Measurements from ENCODE around the gene FMO5. TPM values are rescaled to one million over a fixed set of nuclear protein-coding genes. Genes with fewer than 3 reads are reported as not detected.
A peak's percentile ranks its signal among the peaks of the same experiment; 100 is the strongest.

Gene FMO5
- total and polyA plus RNA-seq, 2 of the 13 experiments (the other 11 are each of a cell fraction or from before 2014, with no cell fraction given), result 48.2 to 149 TPM

- no peak overlapping the region for H3K9ac ChIP-seq (ENCODE audit: insufficient read depth, low read depth, low read length)
- CTCF ChIA-PET (ENCODE audit: low intra/inter-chr PET ratio, low total read pairs), result no interaction called here
- FAIRE-seq (no peak), DNase-seq (ENCODE audit: low spot score) (no peak), ATAC-seq (no peak; the same call in 2 of the 3 replicates)
- peaks cover 10 to 51% of the 10 kb centered on the region in 2 experiments for H3K36me3 ChIP-seq (replicated peaks in 1 of 2; ENCODE audit: control insufficient read depth in 1 of 2, insufficient read depth in 2 of 2, low read length in 2 of 2)
- POLR2A ChIA-PET, result interaction anchor here (1.0 to 1.4 kb wide), 2 partner anchors 29 to 31 kb away, joined by 4 read pairs; no protein-coding TSS in a partner anchor
- TF ChIP-seq JUND (CRISPR knock-in tag; IDR thresholded peaks at IDR 0.05) (no peak), GPBP1L1 (CRISPR knock-in tag; IDR thresholded peaks at IDR 0.05) (no peak), SMARCE1 (IDR thresholded peaks at IDR 0.05; ENCODE audit: borderline replicate concordance) (no peak)
- 89% methylated on average over 6 of the region's 7 CpGs for WGBS (ENCODE audit: low lambda C conversion rate)
- no TSS peak for BruUV-seq (replicated peaks)
- no peaks in the 10 kb centered on the region for H3K27me3 ChIP-seq (ENCODE audit: control insufficient read depth in 1 of 2, insufficient read depth in 2 of 2, low read length in 2 of 2)
- peaks cover 10% of the 10 kb centered on the region for H3K79me2 ChIP-seq (ENCODE audit: insufficient read depth, low read length)
- in situ Hi-C loops (cut with HindIII; ENCODE audit: extremely low pct_ligation_motif_present, low pct_unique_long_range_greater_than_20kb) (no loop called here), intact Hi-C loops (cut with micrococcal nuclease; ENCODE audit: unreplicated experiment) (no loop called here)
- no peak overlapping the region for H2AFZ ChIP-seq (ENCODE audit: low read length)
- no peak overlapping the region for H3K27ac ChIP-seq (ENCODE audit: extremely low read length, insufficient read depth, low read length)
- H3K4me2 ChIP-seq (ENCODE audit: low read depth, low read length), result no peak overlapping the region
- no peaks in the 10 kb centered on the region for H3K9me3 ChIP-seq (ENCODE audit: low read length)
- H4K20me1 ChIP-seq (ENCODE audit: insufficient read depth, low read length), result no peaks in the 10 kb centered on the region; the same call in 1 of the 2 replicates
- no peak overlapping the region for H3K4me3 ChIP-seq (replicated peaks in 1 of 3; ENCODE audit: insufficient read depth in 1 of 3, low read depth in 2 of 3, low read length in 3 of 3)
- peaks cover 51% of the 10 kb centered on the region for H3K4me1 ChIP-seq (ENCODE audit: insufficient read depth, low read length)
These were observed 16.5 kb downstream of the FMO5 start for GRCh38 chr1:147208619-147209018.

GRCh38 chr1:147207192-147207591 is 17.9 kb downstream of the FMO5 start:
- Histone ChIP-seq H2AFZ (ENCODE audit: low read length) (no peak overlapping the region), H3K9me3 (ENCODE audit: low read length) (no peaks in the 10 kb centered on the region), H4K20me1 (ENCODE audit: insufficient read depth, low read length) (no peaks in the 10 kb centered on the region; the same call in 1 of the 2 replicates), H3K27ac (ENCODE audit: extremely low read length, insufficient read depth, low read length) (no peak overlapping the region), H3K4me2 (ENCODE audit: low read depth, low read length) (no peak overlapping the region), H3K36me3 (replicated peaks in 1 of 2; ENCODE audit: control insufficient read depth in 1 of 2, insufficient read depth in 2 of 2, low read length in 2 of 2) (peaks cover 10 to 44% of the 10 kb centered on the region in 2 experiments), H3K4me1 (ENCODE audit: insufficient read depth, low read length) (peaks cover 36% of the 10 kb centered on the region), H3K27me3 (ENCODE audit: control insufficient read depth in 1 of 2, insufficient read depth in 2 of 2, low read length in 2 of 2) (no peaks in the 10 kb centered on the region), H3K9ac (ENCODE audit: insufficient read depth, low read depth, low read length) (no peak overlapping the region), H3K4me3 (replicated peaks in 1 of 3; ENCODE audit: insufficient read depth in 1 of 3, low read depth in 2 of 3, low read length in 3 of 3) (no peak overlapping the region), H3K79me2 (ENCODE audit: insufficient read depth, low read length) (peaks cover 2% of the 10 kb centered on the region)
- DNase-seq (ENCODE audit: low spot score) (no peak), ATAC-seq (no peak), FAIRE-seq (no peak)
- WGBS (ENCODE audit: low lambda C conversion rate), result 97% methylated on average over 1 of the region's 1 CpG
- BruUV-seq (replicated peaks), result no TSS peak
- POLR2A ChIA-PET, result no interaction called here
- in situ Hi-C loops (cut with HindIII; ENCODE audit: extremely low pct_ligation_motif_present, low pct_unique_long_range_greater_than_20kb), result no loop called here
- no peak for TF ChIP-seq ZNF850 (CRISPR knock-in tag; conservative IDR thresholded peaks at IDR 0.05)
- TF ChIP-seq AGO2 (optimal IDR thresholded peaks at IDR 0.05; ENCODE audit: low read depth, low read length), result peak; percentile 84
- no peak for TF ChIP-seq ZBTB43 (CRISPR knock-in tag; conservative IDR thresholded peaks at IDR 0.05)
- peak; percentile 83 for TF ChIP-seq RBFOX2 (IDR thresholded peaks at IDR 0.05; ENCODE audit: low read depth, low read length)
- TF ChIP-seq ZMAT3 (CRISPR knock-in tag; conservative IDR thresholded peaks at IDR 0.05), result no peak
- TF ChIP-seq ARID3A (IDR thresholded peaks at IDR 0.05; ENCODE audit: low read depth, low read length), result no peak
- no peak for TF ChIP-seq AFF4 (CRISPR knock-in tag; IDR thresholded peaks at IDR 0.05)
- intact Hi-C loops (cut with micrococcal nuclease; ENCODE audit: unreplicated experiment), result no loop called here
- CTCF ChIA-PET (ENCODE audit: low intra/inter-chr PET ratio, low total read pairs), result interaction anchor here (0.9 kb wide), 1 partner anchor 35 kb away, joined by 3 read pairs; the partner anchor contains the start of gene PRKAB2

Data from HepG2 (cell line).